HG03097 (cell line): Measurements from ENCODE around the gene COA4.

Experiments
- ATAC-seq: cut with Tn5 transposase; IDR thresholded peaks from one replicate; pipeline ENCODE4 v1.9.1; 2021; ENCODE audit not compliant: unreplicated experiment, low FRiP score

Gene COA4

GRCh38 chr11:73866586-73866996, 10.1 kb downstream of the COA4 start:
- no peak for ATAC-seq

- ATAC-seq = no peak
Observed at GRCh38 chr11:73866095-73866579, 10.5 kb downstream of the COA4 start.

GRCh38 chr11:73862986-73863385, 13.7 kb downstream of the COA4 start:
- no peak for ATAC-seq

- ATAC-seq = no peak
Observed at GRCh38 chr11:73860202-73860601, 16.4 kb downstream of the COA4 start.

- ATAC-seq = no peak
Observed at GRCh38 chr11:73859671-73860070, 17.0 kb downstream of the COA4 start.

- no peak for ATAC-seq
Observed at GRCh38 chr11:73856031-73856567, 20.5 kb downstream of the COA4 start.

GRCh38 chr11:73854680-73855079, 22.0 kb downstream of the COA4 start:
- no peak for ATAC-seq

- ATAC-seq = no peak
Observed at GRCh38 chr11:73852049-73852448, 24.6 kb downstream of the COA4 start.

- ATAC-seq = no peak
Observed at GRCh38 chr11:73851046-73851764, 25.4 kb downstream of the COA4 start.

- no peak for ATAC-seq
Observed at GRCh38 chr11:73839123-73839457, 37.6 kb downstream of the COA4 start.

GRCh38 chr11:73838443-73839122, 38.1 kb downstream of the COA4 start:
- ATAC-seq = no peak

GRCh38 chr11:73833067-73833466, 43.6 kb downstream of the COA4 start:
- no peak for ATAC-seq

GRCh38 chr11:73830261-73830660, 46.4 kb downstream of the COA4 start:
- ATAC-seq = no peak
